DMS153 (cell line): Measurements from ENCODE around the gene MXD3.

Source experiments
- DNase-seq: peaks from one replicate; lab custom pipeline; 2025; lab: John Stamatoyannopoulos, UW

The MXD3 gene

DNA sequence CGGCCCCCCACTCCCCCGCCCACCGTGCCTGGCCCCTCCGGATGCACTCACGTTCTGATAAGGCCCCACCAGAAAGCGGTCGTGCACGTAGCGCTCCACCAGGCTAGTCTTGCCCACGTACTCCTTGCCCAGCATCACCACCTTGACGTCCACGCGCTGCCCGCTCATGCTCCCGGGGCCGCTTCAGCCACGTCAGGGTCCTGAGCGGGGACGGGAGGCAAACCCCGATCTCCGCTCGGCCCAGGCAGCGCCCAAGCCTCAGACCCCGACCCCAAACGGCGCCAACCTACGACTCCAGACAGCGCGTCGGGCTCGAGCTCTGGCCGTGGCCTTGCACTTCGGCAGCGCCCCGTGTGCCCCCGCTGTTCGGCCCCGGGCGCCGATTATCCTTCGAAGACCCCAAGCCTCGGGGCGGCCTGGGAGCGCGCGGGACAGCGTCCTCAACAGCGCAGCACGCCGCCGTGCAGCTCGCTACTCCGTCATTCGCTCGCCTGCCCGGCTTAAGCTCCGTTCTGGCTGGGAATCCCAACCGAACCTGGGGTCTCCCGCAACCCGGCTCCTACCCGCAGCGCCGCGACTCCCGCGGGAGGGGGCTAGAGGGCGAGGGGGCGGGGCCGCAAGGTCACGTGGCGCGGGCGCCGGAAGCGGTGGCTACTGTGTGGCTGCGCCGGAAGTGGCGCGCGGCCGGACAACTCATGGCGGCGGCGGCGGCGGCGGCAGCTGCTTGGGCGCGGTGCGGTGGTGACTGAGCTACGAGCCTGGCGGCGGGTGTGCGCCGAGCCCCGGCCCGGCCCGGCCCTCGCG, 8.4 kb downstream of the MXD3 start, which contains the start of the genes PRELID1 and RAB24:
PRELID1 (plus strand) TSS at position 679 of the 804 bp plus-strand sequence. CDS start 187 bp downstream, outside the sequence.
RAB24 (minus strand) TSS at position 599 of the 804 bp plus-strand sequence; CDS start at position 168, 431 bp downstream.
- peak; percentile 8 for DNase-seq

DNA sequence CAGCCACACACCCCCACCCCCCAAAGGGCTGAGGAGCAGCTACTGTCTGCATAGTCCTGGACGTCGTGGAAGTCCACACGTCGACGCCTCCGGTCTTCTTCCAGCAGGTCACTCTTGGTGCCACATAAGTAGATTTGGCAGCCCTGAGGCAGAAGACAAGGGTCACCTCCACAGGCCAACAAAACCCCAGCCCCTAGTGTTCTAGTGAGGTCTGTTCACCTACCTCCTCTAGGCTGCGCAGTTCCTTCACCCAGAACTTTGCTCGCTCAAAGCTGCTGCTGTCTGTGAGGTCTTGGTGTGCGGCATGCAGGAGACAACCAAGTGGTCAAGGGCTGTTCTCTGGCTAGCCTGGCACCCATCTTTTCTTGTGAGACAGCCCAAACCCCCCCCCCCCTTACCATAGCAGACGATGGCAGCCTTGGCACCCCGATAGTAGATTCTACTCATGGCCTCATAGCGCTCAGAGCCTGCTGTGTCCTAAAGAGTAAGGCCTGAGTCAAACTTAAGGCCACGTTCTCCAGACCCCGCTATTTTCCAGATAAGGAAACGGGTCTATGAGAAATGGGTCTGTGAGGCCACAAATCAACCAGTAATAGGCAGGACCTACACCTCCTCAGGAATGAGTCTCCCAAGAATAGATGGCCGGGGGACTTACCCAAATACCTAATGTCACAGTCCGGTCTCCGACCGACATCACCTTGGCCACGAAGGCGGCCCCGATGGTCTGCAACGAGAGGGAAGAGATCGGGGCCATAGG, 9.2 kb downstream of the MXD3 start:
- DNase-seq = no peak

DNA sequence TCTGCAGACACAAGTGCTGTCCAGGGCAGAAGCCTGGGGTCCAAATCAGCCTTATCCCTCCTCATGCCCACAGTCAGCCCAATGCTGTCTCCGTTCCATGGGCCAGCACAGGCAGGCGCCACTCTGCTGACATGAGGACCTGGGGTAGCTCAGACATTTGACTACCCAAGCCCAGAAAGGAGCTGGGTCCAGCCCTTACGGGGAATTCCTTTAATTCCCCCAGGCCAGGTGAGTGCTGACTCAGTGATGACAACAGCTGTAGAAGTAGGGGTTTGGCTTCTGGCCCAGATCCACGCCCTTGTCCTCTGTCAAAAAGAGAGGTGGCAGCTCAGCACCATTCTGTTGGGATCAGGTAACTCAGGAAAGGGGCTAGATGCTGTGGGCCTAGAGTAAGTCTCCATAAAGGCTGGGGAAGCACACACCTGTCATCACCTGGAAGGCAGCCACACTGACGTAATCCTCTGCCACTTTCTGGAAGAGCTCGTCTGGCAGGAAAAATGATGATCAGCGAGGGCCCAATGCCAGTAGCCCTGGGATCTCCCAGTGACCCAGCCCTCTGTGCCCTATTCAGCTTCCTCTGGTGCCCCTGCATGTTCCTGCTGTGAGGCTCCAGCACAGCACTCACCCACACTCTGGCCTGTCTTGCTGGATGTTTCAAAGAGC, 10.1 kb downstream of the MXD3 start:
- DNase-seq = peak; percentile 86

DNA sequence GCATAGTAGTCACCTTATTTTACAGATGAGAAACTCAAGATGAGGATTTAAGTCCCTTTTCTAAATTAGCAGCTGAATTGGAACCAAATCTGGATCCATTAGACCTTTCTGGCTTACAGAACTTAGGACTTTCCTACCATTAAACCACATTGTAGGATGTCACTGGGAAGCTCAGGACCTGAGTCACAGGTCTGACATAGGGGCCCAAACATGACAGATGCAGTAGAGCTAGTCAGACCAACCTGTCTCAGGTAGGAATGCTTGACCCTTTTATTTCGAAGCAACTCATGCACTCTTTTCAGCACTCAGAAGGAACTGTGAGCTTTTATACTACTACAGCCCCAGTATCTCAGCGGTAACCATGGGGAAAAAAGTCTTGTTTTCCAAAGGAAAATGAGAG, 10.7 kb downstream of the MXD3 start:
- no peak for DNase-seq

DNA sequence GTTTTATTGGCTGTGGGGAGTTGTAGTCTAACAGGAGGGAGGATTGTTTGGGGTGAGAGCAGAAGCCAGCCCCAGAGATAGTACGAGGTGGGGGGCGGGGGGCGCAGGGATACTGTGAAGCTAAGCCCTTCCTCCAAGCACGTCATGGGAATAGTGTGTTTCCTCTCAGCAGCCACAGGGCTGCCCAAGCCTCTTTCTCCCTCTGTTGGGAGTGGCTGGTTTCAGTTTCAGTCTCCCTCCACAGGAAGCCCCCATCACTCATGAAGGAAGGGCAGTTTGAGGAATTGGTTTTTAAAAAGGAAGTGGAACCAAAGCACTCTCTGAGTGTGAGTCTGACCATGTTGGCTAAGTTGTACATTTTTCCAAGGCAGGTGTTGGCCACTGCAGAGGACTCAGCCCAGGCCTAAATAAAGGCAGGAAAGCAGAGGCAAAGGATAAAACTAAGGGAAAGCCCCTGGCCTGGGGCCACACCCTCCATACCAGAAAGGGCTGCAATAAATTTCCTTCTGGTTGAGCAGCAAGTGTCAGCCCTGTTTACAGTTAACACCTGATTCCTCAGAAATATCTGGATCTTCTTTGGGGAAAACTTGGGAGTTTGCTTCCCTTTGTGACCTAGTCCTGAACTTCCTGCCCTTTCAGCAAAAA, 11.3 kb downstream of the MXD3 start:
- DNase-seq = no peak

DNA sequence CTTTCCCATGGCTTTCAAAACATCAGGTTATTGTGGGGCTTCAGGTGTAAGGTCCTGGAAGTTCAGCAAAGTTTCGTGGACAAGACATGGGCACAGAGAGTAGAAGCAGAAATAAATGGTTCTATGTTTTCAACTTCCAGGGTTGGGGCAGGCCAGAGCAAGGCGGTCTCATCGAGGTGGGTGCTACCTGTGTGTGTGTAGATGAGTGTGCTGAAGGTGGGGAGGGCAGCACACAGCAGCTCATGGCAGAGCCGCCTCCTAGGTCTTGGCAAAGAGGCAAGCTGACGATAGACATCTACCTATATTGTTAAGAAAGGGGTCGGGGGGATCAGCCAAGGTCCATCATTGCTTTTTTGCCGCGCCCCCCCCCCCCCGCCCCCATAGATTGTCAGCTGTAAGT, 12.0 kb downstream of the MXD3 start:
- DNase-seq = no peak

DNA sequence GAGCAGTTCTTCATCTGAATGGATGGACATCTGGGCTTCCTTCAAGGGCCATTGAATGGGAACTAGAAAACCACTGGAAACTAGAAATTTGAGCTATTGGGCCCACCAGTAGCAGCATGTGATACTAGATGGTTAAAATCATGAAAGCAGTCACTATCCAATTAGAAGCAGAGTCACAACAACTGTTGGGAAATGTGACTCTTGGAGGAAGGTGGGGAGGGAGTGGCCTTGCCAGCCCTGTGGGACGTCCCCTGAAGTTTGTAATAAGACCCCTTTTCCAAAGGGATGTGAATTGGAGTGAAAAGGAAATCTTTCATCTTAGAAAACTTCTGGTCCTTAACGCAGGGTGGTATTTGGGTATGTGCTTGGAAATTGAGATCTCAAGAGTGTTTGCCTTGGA, 13.8 kb downstream of the MXD3 start:
- no peak for DNase-seq

DNA sequence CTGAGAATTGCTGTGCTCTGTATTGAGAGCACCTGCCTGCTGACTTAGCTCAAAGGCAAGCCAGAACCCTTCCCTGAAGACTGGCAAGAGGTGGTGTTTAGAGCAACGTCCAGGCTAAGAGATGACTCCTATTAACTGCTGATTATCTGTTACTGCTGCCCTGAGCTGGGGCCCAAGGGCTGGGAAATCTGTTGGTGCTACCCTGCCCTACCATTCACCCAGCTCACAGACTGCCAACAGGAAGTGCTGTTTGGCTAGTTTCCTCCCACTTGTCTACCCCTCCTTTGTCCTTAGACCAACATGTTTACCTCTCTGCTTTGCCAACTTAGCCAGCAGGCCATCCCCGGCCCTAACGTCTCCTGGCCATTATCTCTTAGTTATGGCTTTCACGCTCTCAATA, 15.1 kb downstream of the MXD3 start:
- peak; percentile 53 for DNase-seq

DNA sequence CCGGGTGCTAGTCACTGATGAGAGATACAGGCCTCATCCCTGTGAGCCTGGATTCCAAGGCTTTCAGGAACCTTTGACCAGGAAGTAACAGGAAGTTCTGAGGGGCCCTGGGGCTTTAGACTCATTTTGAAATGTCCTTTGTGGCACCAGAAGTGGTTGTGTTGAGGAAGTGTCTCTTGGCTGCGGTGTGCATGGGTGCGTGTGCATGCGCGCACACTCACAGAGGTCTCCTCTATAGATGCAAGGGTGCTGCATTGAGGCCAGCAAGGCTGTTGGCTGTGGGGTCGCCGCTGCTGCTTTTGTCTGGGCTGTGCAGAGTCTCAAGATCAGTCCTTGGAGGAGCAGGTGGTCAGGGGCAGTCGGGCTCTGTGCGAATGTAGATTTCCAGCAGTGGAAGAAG, 15.8 kb downstream of the MXD3 start:
- no peak for DNase-seq

DNA sequence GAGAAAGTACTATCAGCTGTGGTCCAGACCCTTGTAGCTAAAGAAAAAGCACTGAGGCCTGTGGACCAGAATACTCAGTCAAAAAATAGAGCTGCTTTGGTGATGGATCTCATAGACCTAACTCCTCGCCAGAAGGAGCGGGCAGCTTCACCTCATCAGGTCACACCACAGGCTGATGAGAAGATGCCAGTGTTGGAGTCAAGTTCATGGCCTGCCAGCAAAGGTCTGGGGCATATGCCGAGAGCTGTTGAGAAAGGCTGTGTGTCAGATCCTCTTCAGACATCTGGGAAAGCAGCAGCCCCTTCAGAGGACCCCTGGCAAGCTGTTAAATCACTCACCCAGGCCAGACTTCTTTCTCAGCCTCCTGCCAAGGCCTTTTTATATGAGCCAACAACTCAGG, 17.1 kb downstream of the MXD3 start:
- DNase-seq = no peak

DNA sequence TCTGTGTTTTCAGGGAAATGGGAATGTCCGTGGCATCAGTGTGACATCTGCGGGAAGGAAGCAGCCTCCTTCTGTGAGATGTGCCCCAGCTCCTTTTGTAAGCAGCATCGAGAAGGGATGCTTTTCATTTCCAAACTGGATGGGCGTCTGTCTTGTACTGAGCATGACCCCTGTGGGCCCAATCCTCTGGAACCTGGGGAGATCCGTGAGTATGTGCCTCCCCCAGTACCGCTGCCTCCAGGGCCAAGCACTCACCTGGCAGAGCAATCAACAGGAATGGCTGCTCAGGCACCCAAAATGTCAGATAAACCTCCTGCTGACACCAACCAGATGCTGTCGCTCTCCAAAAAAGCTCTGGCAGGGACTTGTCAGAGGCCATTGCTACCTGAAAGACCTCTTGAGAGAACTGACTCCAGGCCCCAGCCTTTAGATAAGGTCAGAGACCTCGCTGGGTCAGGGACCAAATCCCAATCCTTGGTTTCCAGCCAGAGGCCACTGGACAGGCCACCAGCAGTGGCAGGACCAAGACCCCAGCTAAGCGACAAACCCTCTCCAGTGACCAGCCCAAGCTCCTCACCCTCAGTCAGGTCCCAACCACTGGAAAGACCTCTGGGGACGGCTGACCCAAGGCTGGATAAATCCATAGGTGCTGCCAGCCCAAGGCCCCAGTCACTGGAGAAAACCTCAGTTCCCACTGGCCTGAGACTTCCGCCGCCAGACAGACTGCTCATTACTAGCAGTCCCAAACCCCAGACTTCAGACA, 17.7 kb downstream of the MXD3 start:
- DNase-seq = no peak

DNA sequence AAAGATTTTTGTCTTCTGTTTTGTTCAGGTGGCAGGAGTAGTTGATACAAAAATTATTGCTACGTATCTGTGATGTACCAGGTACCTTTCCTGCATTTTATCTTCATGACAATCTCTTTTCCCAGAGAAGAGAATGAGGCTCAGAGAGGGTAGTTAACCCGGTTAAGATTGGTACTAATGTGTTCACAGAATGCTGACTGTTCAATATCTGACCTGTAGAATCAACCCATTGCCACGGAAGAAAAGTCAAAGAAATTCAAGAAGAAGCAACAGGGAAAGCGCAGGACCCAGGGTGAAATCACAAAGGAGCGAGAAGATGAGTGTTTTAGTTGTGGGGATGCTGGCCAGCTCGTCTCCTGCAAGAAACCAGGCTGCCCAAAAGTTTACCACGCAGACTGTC, 20.0 kb downstream of the MXD3 start:
- no peak for DNase-seq

DNA sequence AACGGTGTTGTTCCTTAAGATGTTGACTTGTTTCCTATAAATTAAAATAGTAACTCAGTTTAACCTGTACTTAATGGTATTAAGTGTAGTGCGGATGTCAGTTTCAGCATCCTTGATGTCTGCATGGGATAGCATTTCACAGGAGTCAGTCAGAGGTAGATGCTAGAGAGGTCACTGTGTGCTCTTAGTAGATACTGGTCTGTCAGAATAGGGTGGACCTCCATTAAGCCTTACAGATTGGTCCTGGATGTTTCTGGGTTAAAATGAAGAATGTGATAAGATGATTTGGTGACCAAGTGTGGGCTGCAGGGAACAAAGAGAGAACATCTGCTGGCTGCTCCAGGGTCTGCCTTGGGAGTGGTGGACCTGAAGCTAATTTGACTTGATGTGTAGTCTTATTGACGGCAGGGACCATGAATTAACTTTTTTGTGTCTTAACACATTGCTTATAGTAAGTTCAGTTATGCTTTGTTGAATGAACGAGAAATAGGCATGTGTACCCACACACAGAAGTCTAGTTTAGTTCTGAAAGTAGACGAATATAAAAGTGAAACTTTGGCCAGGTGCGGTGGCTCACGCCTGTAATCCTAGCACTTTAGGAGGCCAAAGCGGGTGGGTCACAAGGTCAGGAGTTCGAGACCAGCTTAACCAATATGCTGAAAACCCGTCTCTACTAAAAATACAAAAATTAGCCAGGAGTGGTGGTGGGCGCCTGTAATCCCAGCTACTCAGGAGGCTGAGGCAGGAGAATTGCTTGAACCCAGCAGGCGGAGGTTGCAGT, 20.7 kb downstream of the MXD3 start:
- no peak for DNase-seq

DNA sequence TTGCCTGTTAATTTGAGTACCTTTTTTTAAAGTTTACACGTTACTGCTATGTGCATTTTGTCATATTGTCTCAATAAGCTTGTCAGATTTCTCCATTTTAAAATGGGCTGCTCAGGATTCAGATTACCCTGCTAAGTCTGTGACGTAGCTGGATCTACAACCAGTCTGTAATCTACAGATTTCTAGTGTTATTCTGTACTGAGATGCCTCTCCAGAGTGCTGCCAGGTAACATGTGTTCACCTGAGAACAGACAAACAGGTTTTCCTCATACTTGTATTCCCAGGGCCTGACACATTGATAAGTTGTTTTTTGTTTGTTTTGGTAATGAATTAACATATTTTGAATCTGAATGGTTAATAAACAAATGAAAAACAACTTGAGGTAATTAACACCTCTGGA, 23.5 kb downstream of the MXD3 start:
- DNase-seq = no peak

DNA sequence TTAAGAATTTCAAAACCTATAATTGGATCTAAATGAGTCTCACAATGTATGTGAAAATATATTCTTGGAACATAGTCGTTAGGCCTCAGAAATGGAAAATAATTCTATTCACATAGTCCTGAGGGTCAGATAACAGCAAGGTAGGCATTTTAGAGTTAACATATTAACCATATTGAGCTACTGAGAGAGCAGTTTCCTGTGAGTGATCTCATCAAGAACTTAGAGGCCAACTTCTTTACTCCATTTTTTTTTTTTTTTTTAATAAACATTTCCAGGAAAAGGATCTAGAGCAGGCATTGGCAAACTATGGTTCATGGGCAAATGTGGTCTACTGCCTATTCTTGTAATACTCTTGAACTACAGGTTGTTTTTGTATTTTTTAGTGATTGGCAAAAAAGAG, 34.8 kb downstream of the MXD3 start:
- no peak for DNase-seq

DNA sequence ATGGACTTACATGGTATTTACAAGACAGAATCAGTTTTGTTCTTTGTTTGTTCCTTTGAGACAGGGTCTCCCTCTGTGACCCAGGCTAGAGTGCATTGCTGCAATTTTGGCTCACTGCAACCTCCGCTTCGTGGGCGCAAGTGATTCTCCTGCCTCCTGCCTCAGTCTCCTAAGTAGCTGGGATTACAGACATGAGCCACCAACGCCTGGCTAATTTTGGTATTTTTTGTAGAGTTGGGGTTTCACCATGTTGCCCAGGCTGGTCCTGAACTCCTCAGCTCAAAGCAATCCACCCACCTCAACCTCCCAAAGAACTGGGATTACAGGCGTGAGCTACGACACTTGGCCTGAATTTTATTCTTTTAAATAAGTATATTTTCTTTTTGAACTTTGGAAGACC, 35.8 kb downstream of the MXD3 start:
- no peak for DNase-seq

DNA sequence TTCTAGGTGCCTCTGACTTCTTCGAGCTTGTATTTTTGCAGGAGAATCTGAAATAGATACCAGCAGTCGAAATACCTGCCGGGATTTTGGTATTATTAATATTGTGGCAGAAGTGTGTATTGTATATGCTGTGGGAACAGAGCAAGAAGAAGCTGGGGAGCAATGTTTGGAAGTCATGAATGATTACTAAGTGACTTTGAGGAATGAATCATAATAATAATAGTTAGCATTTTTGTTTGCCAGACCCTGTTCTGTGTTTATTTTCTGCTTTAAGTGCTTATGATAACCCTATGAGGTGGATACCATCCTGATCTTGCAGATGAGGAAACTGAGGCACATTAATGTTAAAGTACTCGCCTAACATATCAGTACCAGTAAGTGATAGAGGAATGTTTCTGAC, 40.6 kb downstream of the MXD3 start:
- no peak for DNase-seq

DNA sequence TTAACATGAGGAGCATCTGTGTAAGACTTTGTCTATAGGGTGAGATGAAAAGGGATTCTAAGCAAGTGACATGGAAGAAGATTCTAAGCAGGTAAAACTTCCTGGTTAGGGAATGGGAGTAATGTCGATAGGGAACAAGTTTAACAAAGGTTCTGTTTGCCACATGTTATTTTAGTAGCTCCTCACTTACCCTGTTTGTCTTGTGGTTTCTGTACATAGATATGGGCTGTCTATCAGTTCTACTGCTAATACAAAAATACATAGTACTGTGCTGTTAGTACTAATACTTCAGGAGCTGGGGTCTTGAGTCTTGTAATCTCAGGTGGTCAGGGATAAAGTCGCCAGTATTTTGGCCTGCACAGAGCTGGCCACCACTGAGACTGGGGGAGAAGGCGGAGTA, 41.0 kb downstream of the MXD3 start:
- DNase-seq = no peak

DNA sequence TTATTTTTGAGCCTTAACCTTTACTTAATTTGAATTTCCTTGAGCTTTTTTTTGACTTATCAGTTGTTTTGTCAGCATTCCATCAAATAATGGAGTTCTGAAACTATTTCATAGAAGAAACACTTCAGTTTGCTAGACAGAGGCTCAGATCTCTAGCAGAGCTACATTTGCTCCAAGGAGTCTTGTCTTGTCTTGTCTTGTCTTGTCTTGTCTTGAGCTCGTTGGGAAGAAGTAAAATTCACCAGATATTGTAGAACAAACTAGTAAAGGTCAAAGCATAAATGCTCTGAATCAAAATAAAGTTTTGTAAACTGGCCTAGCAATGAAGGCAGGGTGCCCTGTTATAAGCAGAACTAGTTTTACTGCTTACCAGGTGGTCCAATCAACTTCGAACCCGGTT, 41.7 kb downstream of the MXD3 start:
- DNase-seq = no peak

DNA sequence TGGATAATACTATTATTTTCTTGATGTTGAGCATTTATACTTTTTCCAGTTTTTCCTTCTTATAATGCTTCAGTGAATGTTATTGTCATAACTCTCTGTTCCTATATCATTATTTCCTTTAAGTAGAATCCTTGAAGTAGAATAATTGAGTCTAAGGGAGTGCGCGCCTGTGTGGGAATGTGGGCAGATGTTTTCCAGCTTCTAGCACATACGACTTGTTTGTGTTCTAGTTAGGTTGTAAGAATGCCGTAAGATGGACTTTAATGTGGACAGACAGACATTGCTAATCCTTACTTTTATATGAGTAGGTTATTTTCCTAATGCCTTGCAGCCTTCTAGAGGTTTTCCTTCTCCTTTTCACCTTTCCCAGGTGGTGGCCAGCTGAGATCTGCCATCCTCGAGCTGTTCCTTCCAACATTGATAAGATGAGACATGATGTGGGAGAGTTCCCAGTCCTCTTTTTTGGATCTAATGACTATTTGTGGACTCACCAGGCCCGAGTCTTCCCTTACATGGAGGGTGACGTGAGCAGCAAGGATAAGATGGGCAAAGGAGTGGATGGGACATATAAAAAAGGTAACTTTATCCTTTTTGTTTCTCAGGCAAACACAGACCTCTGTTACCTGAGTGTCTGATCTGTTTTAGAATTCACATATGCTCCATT, 42.3 kb downstream of the MXD3 start:
- no peak for DNase-seq
